Stimulated activated CD8-positive, alpha-beta memory T cell treated with anti-CD3 and anti-CD28 coated beads, Interleukin-12 subunit alpha, Interleukin-12 subunit beta, amount 100 ng/mL, for 24 hours (primary cell): ENCODE results near the gene FAM131C.
"Not testable (repeated sequence)": the region's sequence is repeated elsewhere in the genome, so short reads cannot be mapped to it uniquely, and the experiment has no call there.

Experiments used
- DNase-seq: peaks from one replicate; pipeline ENCODE4 v3.0.0-alpha.2; 2020; ENCODE audit errors: extremely low read depth

FAM131C gene

DNA sequence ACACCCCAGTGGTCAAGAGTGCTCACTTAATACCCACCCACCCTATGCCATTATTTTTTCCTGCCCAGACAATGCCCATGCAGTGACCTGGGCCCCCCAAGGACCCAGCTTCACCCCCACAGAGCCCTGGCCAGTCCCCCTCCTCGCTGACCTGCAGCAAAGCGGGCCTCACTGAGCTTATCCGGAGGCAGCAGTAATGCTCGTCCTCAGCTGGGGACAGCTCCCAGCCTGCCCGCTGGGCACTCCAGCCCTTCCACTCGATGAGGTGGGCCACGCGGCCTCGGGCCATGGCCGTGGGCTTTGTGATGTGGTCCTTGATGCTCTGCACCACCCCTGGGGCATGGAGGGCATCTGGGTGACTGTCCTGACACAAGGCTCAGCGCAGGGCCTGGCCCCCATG, 37.0 kb downstream of the FAM131C start:
- DNase-seq, result not testable (repeated sequence)

DNA sequence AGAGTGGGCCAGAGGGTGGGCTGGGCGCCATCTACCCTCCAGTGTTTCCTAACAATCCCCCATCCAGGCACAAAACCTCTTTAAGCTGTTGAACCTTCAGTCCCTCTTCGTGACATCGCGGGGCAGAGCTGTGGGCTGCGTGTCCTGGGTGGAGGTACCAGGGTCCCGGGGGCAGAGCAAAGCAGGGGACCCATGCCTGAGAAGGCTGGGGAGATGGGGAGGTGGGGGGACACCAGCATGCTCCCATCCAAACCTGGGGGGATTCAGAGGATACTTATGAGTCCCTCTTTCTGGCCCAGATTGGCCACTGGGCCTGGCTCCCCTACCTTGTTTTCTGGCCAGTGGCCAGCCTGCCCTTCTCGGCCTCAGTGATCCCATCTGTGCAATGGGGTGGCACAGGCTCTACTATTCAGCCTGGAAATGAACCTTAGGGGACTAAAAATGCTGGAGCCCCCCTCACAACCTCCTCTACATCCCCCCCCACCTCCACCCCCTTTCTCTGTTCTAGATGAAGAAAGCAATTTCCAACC, 40.3 kb downstream of the FAM131C start:
- not testable (repeated sequence) for DNase-seq

DNA sequence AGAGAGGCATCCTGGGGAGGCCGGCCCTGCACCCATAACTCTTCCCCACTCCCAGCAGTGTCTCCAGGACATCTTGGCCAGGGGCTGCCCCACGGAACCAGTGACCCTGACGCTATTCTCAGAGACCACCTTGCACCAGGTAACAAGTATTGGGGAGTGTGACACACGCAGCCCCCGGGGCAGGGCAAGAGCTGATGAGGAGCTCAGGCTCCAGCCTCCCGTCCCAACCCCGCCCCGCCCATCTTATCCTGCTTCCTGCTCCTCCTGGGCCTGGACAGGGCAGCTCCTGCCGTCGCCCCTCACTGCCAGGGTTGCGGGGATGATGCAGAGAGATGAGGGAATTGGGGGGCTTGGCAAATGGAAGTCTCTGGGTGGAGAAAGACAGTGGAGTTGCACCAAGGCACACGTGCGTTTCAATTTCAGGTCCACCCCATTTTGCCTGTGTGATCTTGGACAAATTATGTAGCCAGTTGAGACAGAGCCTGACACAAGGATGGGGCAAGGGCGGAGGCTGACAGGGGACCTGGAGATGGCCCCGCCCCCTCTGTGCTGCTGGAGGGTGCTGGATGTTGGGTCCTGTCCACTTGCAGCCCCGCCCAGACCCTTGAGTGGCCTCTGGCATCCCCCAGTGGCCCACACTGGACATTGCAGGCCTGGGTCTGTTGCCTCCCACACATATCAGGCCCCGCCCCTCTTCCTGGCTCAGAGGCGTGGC, 40.9 kb downstream of the FAM131C start:
- DNase-seq, result no peak

DNA sequence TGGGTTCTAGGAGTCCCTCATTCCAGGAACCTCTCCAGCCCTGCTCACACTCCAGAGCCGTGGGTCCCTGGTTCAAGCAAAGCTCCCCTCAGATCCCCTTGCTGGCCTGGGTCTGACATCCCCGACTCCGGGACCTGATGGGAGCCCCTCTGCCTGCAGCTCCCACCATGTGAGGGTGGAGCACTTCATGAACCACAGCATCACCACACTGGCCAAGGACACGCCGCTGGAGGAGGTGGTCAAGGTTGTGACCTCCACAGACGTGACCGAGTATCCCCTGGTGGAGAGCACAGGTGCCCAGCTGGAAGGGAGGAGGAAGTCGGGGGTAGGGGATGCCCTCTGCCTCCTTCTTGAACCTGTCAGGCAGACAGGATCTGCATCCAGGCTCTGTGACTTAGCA, 41.9 kb downstream of the FAM131C start:
- DNase-seq, result no peak

DNA sequence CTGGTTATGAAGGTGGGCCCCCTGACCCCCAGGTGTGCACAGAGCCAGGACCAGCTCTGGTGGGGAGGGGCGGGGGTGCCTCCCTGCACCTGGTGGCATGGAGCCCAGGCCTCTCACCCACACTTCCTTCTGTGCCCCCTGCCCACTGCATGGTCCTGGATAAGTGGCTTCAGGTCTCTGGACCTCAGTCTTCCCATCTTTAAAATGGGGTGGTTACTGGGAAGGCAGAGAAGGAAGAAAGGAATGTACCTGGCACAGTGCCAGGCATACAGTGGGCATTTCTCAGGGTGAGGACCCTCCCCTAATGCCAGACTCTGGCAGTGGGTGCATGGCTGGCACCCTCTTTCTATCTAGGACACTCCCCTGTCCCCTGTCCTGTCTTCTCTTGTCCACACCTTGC, 44.2 kb downstream of the FAM131C start:
- no peak for DNase-seq

DNA sequence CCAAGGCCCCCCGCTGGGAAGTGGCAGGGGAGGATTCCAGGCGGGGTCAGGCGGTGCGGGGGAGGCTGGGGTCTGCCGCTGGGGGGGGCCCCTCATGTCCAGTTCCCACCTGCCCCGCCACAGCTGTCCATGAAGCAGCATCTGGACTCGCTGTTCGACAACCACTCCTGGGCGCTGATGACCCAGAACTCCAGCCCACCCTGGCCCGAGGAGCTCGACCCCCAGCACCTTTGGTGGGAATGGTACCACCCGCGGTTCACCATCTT, 44.5 kb downstream of the FAM131C start:
- not testable (repeated sequence) for DNase-seq

DNA sequence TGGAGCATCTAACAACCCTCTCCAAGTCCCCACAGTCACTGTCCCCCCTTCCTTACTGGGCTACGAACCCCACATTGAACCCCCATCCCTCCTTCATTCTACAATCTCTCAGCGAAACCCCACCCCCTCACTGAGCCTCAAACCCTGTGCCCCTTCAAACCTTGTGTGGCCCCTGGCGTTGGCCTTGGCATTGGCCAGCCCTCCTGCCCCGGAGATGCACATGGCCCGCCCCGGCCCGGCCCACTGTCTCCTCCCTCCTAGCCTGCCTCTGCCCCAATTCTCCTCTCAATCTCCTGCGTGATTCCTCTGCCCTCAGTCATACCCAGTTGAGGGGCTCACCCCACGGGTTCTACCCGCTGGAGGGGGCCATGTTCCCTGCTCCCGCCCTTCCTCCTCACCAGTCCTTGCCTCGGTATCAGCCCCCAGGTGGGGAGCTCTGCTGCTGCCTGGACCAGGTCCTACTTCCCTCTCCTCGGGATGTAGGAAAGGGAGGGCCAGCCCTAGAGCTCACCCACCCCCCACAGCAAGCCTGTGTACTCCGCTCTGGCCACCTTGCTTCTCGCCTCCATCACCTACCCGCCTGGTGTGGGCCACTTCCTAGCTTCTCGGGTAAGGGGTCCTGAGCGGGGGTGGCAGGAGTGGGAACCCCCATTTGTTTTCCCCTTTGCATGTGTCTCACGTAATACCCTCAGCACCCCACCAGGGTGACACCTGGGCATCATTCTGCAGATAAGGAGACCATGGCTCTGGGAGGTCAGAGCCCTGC, 45.0 kb downstream of the FAM131C start:
- no peak for DNase-seq

DNA sequence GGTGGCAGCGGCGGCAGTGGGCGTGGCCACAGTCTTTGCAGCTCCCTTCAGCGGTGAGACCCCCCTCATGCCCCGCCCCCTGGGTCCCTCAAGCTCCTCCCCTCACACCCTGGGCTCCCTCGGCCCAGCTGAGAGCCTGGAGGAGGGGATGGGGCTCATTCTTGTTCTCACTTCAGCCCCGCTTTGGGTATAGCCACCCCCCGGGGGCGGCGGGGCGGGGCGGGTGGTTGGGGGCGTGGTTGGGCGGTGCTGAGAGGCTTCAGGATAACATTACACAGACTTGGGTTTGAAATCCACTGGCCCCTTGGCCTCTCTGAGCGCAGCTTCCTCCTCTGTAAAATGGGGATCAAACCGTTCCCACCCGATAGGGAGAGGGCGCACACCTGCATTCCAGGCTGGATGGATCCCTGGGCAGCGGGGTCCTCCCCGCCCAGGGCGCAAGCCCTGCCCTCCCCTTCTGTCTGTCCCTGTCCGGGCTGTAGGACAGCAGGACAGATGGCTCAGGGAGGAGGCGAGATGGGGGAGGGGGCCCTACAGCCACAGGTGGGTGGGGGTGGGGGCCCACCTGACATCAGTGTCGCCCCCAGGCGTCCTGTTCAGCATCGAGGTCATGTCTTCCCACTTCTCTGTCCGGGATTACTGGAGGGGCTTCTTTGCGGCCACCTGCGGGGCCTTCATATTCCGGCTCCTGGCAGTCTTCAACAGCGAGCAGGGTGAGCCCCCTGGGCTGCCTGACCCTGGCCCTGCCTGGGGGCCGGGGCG, 46.5 kb downstream of the FAM131C start:
- no peak for DNase-seq

DNA sequence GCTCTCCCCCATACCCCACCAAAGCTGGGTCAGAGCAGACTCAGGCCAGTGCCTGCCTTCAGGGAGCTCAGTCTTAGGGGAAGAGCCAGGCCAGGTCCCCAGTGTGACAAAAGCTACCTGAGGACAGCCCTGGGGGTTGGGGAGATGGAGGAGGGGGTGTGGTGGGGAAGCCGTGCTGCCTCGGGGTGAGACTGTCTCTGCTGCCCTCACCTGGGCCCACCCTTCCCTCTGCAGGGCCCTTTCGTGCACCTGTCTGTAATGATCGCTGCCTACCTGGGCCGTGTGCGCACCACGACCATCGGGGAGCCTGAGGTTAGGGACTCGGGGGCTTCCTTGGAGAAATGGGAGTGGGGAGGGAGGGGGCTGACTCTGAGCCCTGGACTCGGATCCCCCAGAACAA, 47.1 kb downstream of the FAM131C start:
- not testable (repeated sequence) for DNase-seq

DNA sequence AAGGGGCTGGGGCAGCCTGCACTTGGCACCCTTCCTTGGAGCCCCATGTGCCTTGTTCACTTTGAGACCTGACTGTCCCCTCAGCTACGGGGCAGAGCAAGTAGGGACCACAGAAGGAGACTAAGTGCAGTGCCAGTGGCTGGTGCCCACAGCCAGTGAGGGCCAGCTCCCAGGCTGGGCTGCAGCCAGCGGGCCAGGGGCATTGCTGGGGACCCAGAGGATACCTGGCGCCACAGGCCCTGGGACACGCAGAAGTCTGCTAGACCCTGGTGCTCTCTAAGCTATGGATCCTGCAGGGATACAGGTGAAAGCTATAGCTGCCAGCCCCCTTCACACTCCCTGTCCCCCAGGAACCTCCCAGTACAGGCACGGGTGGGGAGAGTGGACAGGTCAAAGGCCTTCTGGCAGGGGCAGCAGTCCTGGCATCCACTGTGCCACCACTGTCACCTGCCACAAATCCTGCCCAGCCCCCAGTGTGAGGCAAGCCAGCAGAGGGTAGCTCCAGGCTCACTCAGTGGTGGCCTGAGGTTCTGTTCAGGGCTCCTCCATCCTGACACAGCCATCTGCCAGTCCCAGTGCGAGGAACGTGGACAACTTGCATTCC, 50.3 kb downstream of the FAM131C start:
- DNase-seq, result no peak

DNA sequence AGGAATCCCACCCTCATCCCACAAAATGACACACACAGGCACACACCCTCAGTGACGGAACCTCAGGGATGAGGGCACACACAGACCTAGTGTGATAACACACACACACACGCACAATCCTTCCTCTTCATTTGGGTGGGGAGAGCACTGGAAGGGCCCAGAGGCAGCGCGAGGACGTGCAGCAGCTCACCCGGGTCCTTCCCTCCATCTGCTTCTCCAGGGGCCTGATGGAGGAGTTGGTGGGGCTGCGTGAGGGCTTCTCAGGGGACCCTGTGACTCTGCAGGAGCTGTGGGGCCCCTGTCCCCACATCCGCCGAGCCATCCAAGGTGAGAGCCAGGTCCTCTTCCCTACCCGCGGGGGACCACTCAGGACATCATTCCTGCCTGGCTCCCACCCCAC, 51.1 kb downstream of the FAM131C start:
- DNase-seq, result no peak

DNA sequence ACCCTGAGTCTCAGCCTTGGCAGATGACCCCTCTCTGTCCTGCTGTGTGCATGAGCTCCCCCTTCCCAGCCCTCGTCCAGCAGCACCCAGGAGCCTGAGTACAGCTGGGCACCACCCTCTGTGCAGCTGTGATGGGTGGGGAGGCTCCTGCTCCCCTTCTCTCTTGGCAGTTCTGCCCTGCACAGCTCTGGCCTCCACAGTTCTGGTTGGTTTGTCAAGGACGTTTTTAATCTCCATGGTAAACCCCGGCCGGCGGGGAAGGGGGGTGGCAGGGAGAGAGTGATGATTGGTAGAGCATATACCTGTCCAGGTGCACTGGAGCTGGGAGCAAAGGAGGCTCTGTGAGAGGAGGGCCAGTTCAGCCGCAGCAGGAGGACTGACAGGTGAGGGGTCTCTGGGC, 51.8 kb downstream of the FAM131C start, which contains the start of gene CLCNKA:
Gene CLCNKA (plus strand): TSS at position 356 of the 400 bp plus-strand sequence. CDS start 584 bp downstream, outside the sequence.
- no peak for DNase-seq

DNA sequence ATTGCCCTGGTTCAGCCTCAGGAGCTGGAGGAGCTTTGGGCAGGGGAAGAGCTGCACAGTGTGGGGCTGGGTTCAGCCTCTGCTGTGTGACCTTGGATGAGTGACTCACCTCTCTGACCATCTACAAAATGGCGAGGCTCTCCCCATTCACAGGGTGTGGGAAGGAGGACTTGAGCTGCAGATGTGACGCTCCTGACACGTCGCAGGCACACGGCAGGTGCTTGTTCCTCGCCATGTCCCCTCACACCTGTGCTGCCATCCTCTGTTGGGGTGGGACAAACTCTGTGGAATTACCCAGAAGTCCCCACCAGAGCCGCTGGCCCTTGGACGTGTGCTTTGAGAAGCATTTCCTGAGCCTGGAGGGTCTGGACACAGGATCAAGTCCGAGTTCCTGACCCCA, 52.6 kb downstream of the FAM131C start:
- DNase-seq, result not testable (repeated sequence)

DNA sequence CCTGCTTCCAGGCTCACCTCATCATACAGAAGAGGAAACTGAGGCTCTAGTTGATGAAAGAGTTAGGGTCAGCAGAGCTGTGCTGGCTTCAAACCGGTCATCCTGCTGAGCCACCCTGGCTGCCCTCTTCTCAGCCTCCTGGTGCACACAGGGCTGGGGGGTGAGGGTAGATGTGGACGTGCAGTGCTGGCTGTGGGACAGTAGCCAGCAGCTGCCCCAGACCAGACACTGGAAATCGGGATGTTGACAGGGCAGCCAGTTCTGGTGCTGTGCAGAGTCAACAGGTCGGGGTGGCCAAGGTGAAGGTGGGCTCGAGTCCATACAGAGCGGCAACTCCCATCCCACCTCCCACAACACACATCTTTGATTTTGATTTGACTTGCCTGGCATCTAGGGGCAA, 53.1 kb downstream of the FAM131C start:
- no peak for DNase-seq

DNA sequence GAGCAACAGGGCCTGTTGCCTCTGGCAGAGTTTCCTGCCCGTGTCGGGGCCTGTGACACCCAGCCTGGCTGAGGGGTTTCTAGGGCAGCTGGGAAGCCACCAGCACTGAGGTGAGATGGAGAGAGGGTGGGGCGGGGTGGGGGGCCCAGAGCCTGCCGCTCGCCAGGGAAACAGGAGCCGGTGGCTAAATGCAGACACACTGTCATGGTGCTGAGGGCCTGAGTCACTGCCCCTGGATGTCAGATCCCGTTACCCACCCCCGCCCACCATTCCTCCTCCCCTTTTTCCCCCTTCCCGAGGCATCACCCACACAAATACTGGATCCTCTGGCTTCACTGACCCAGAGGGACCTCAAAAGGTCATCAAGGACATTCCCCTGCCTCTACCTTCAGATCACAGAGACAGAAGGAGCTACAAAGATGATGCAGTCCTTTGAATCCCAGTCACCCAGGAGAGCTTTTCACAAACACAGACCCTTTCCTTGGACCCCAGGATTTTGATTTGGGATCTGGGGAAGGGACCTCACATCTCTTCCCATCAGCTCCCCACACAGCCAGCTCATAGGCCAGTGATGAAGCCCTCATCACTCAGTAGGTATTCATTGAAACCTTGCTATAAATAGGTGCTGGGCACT, 53.7 kb downstream of the FAM131C start:
- no peak for DNase-seq

DNA sequence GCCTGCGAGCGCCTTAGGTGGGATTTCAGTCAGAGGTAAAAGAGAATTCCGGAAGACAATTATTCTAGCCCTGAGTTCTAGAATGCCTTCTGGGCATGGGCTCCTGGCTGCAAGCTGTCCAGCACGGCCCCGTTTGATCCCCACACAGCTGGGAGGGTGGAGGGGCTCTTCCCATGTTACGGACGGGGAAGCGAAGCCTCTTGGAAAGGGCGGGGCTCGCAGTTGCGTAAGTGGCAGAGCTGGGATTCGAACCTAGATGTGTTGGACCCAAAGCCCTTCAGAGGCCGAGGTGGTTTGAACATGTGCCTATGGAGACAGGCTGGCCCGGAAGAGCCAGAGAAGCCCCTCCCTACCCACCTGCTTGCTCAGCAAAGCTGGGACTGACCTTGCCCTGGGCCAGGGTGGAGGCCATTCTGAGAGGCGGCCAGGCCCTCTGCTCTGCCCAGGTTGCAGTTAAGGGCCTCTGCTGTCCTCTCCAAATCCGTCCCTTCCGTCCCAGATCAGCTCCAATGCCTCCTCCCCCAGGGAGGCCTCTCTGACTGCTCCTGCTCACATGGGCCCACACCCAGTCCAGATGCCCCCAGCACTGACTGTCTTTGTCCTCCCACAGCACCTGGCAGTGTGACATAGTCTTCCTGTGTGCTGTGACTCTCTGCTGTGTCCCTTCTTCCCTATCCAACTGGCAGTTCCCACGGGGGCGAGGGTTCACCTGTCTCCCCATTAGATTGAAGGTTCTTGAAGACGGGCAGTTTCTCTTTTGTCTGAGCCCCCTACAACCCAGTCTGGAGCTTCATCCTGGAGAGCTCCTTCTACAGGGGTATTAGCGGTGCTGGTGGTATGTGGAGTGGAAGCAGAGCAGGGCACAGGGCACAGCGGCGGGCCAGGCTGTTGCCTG, 54.5 kb downstream of the FAM131C start:
- DNase-seq, result no peak

DNA sequence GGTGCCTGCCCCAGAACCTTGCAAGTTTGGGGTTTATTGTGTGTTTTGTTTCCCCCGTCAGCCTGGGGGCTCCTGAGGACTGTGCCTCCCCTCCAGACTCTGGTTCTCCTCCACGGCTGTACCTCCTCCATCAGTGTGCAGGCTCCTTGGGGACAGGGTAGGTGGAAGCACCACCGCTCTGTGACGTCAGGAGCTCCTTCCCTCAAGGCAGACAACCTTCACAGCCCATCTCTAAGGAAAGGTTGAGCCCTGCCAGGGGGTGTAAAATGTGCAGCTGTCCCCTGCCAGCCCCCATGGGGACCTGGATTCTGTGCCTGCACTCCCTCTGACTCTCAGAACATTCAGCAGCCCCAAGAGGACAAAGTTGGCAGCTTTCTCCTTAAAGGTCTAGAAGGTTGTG, 55.1 kb downstream of the FAM131C start:
- no peak for DNase-seq

DNA sequence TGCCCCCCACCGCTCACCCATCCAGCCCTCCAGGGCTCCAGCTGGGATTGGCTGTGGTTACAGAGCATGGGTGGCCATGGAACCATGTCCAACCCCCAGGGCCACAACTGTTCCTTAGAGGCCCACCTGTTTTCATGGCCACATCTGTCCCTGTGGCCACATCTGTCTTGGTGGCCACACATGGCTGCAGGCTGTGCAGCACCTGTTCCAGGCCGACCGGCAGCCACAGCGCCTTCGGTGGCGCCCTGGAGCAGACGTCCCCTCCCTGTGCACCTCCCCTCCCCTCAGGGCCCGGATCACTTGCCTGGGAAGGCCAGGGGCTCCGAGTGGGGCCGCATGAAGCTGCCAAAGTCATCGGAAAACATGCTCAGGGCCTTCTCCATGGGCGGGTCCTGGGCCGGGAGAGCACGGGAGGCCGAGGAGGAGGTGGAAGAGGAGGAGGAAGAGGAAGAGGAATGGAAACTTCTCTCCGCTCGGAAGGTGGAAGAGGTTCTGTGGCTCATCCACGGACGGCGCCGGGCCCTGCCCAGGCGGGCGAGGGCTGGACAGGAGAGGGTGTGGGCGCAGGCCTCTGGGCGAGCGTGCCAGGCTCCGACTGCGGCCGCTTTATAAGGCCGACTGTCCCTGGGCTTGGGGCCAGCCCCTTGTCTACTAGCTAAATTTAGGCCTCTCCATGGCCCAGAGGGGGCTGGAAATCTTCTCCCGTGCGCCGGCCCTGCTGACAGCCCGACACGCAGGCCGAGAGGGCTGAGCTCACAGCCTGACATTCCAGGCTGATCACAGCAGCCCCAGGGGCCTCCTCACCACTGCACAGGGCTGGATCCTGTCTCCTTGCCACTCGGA, 55.8 kb downstream of the FAM131C start, which contains the start of gene HSPB7:
Gene HSPB7 (minus strand): TSS at position 583 of the 843 bp plus-strand sequence. CDS start 80 bp downstream, at position 503.
- no peak for DNase-seq

DNA sequence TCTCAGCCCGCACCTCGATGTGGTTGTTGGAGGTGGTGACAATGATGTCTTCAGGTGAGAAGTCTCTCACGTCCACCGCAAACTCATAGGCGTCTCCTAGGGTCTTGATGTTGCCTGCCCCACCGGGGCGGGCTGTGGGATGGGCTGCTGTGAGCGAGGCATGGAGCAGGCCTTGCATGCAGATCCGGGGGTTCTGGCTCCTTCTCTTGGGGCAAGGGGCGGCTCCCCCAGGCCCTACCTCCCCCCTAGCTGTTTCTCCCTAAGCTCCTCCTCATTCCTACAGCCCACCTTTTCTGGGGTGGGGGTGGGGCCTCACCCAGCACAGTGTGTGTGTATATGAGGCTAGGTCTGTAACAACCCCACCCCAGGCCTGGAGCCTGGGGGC, 56.4 kb downstream of the FAM131C start:
- no peak for DNase-seq
